Small intestine (tissue), 7 donors: Measurements from ENCODE around the gene TNNI3K. TPM values are rescaled to one million over a fixed set of nuclear protein-coding genes. Genes with fewer than 3 reads are reported as not detected.

Experiments
- DNase-seq, 2 donors: peaks; one replicate each; pipeline versions ENCODE4 v3.0.0 to v3.0.0-alpha.2; 2013
- FAIRE-seq: peaks from 2 replicates; lab custom pipeline; 2012; peaks lifted over from hg19 to GRCh38; lab: Jason Lieb, UNC
- H3K27ac ChIP-seq, 3 donors: one replicate each; pipeline ENCODE4 v1.5.1; 2013; ENCODE audit warnings: low read length in 2 of 3, mild to moderate bottlenecking in 2 of 3, control low read depth in 1 of 3, inconsistent platforms in 1 of 3, low read depth in 1 of 3, moderate library complexity in 1 of 3
- H3K27me3 ChIP-seq, 3 donors: one replicate each; pipeline ENCODE4 v1.6.1; 2013; ENCODE audit warnings: low read length in 3 of 3, inconsistent platforms in 1 of 3; ENCODE audit not compliant: control insufficient read depth in 3 of 3, insufficient read depth in 3 of 3
- H3K36me3 ChIP-seq, 3 donors: one replicate each; pipeline ENCODE4 v1.6.1; 2013; ENCODE audit warnings: low read length in 3 of 3, inconsistent platforms in 1 of 3, low read depth in 1 of 3, mild to moderate bottlenecking in 1 of 3, moderate library complexity in 1 of 3; ENCODE audit not compliant: control insufficient read depth in 3 of 3, insufficient read depth in 2 of 3
- H3K4me1 ChIP-seq, 3 donors: one replicate each; pipeline ENCODE4 v1.6.1; 2013; ENCODE audit warnings: low read length in 2 of 3, inconsistent platforms in 1 of 3, low read depth in 1 of 3, mild to moderate bottlenecking in 1 of 3, moderate library complexity in 1 of 3; ENCODE audit not compliant: control insufficient read depth in 3 of 3, insufficient read depth in 2 of 3
- H3K4me3 ChIP-seq, 3 donors: one replicate each; pipeline ENCODE4 v1.5.1; 2013; ENCODE audit warnings: low read length in 3 of 3, control low read depth in 1 of 3, inconsistent platforms in 1 of 3, low read depth in 1 of 3, mild to moderate bottlenecking in 1 of 3, moderate library complexity in 1 of 3
- H3K9me3 ChIP-seq, 2 donors: one replicate each; pipeline ENCODE4 v1.6.1; 2013; ENCODE audit warnings: low read depth in 1 of 2, low read length in 1 of 2; ENCODE audit not compliant: control insufficient read depth in 2 of 2, insufficient read depth in 1 of 2
- WGBS, 3 donors: extraction: QIAGEN DNeasy Blood & Tissue Kit; methylation state at CpG; one replicate each; pipeline ENCODE4 v1.1.7; 2013; 5-methylcytosine and 5-hydroxymethylcytosine counted together
- polyA plus RNA-seq, 4 donors: library from polyadenylated mRNA; stranded (reverse) in 3 of 4; unstranded in 1 of 4; fragments of 200-250 nt in 3 of 4; fragments of 120-200 nt in 1 of 4; gene quantifications; one replicate each; pipeline versions ENCODE4 v1.2.1 to v1.2.3, GENCODE V29; 2013
- donor health status: healthy with polysubstance abuse.
- donor health status: control.
- donor health status: control.
- donor health status: Bipolar disorder and iron deficiency.
- donor health status: healthy.

Gene TNNI3K
- polyA plus RNA-seq, 4 donors = 0.24 to 0.32 TPM; not detected in 2

DNA sequence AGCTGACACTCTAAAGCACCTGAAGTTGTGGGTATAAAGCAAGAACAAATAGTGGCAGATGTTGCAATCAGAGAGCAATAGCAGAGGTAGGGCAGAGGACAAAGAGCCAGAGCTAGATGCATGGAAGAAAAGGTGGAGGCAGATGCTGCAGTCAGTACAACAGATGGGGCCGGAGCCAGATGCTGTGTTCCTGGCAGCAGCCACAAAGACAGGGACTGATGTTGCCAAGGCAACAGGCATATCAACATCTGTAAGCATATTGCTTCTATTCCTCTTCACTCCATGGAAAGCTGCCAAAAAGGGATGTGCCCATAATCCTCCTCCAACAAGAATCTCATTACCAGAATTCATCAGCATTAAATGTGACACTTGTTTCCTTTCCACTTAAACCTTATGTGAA, 108.0 kb downstream of the TNNI3K start:
- no peak for FAIRE-seq
- Histone ChIP-seq H3K27ac (no peak overlapping the region), H3K36me3 (no peaks in the 10 kb centered on the region), H3K4me1 (no peaks in the 10 kb centered on the region), H3K9me3 (no peaks in the 10 kb centered on the region), H3K4me3 (no peak overlapping the region), H3K27me3 (no peaks in the 10 kb centered on the region)
- peak in 1 of 2 donors; percentile 47 for DNase-seq
- WGBS, 3 donors = 43 to 84% (median 77%) methylated on average over 1 of the region's 1 CpG

GRCh38 chr1:74344387-74344786, 109.2 kb downstream of the TNNI3K start:
- no peak for FAIRE-seq
- H3K4me1 ChIP-seq = no peaks in the 10 kb centered on the region
- no peak overlapping the region for H3K27ac ChIP-seq
- no peaks in the 10 kb centered on the region for H3K36me3 ChIP-seq
- H3K9me3 ChIP-seq = no peaks in the 10 kb centered on the region
- H3K4me3 ChIP-seq = no peak overlapping the region
- WGBS, 3 donors = 74 to 76% (median 75%) methylated on average over 1 of the region's 1 CpG
- no peak for DNase-seq
- no peaks in the 10 kb centered on the region for H3K27me3 ChIP-seq

GRCh38 chr1:74356493-74356892, 121.3 kb downstream of the TNNI3K start:
- Histone ChIP-seq H3K4me3 (no peak overlapping the region), H3K27ac (no peak overlapping the region), H3K27me3 (no peaks in the 10 kb centered on the region), H3K9me3 (no peaks in the 10 kb centered on the region), H3K4me1 (no peaks in the 10 kb centered on the region), H3K36me3 (no peaks in the 10 kb centered on the region)
- no peak for DNase-seq
- WGBS, 3 donors = 55 to 82% (median 78%) methylated on average over 1 of the region's 1 CpG
- no peak for FAIRE-seq

DNA sequence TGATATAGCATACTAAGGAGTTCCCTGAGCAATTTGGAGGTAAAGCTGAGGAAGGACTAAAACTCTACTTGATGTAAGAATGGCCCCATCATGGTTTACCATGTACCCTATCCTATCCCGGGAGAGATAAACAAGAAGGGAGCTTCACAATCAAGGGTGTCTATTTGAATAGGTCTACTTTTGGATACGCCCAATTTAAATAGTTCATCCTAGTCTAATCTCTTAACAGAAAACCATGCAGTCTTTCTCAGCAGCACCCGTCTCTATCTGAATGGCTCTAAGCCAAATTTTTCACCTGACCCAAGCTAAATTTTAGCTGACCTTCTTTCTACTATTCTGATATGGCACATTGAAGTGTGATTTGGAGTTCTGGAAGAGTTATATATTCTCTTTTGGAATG, 122.0 kb downstream of the TNNI3K start:
- Histone ChIP-seq H3K27ac (no peak overlapping the region), H3K9me3 (no peaks in the 10 kb centered on the region), H3K36me3 (no peaks in the 10 kb centered on the region), H3K4me3 (no peak overlapping the region), H3K4me1 (no peaks in the 10 kb centered on the region), H3K27me3 (no peaks in the 10 kb centered on the region)
- DNase-seq = no peak
- no peak for FAIRE-seq
- WGBS, 3 donors = 53 to 73% (median 70%) methylated on average over 3 of the region's 3 CpGs

- H3K27me3 ChIP-seq = no peaks in the 10 kb centered on the region
- no peaks in the 10 kb centered on the region for H3K9me3 ChIP-seq
- H3K4me3 ChIP-seq = no peak overlapping the region
- H3K36me3 ChIP-seq = no peaks in the 10 kb centered on the region
- FAIRE-seq (no peak), DNase-seq (no peak)
- no peak overlapping the region for H3K27ac ChIP-seq
- WGBS, 3 donors = 78 to 86% (median 83%) methylated on average over 4 of the region's 4 CpGs
- H3K4me1 ChIP-seq = no peaks in the 10 kb centered on the region
Measured at GRCh38 chr1:74357756-74358155, 122.6 kb downstream of the TNNI3K start.

- no peaks in the 10 kb centered on the region for H3K4me1 ChIP-seq
- WGBS, 3 donors = 88 to 90% (median 88%) methylated on average over 1 of the region's 1 CpG
- no peak for DNase-seq
- no peaks in the 10 kb centered on the region for H3K36me3 ChIP-seq
- no peak for FAIRE-seq
- H3K9me3 ChIP-seq = no peaks in the 10 kb centered on the region
- H3K4me3 ChIP-seq = no peak overlapping the region
- H3K27me3 ChIP-seq = no peaks in the 10 kb centered on the region
- no peak overlapping the region for H3K27ac ChIP-seq
Measured at GRCh38 chr1:74362691-74363090, 127.5 kb downstream of the TNNI3K start.

DNA sequence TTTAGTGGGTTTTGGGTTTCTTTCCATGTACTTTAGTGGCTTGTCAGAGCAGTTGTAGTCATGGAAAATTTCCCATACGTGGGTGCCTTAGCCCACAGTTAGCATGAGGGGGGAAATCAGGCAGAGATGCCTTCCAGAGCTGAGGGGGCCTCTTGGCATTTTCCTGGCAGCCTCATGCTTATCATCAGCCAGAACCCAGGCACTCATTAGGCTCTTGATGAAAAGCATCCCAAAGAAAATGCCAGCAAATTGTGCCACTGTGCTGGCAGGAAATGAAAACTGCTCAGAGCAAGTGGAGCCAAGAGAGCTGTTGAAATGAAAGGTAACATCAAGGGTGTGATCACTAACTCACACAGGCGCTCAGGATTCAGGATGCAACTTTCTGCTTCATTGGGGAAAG, 128.0 kb downstream of the TNNI3K start:
- Histone ChIP-seq H3K27me3 (no peaks in the 10 kb centered on the region), H3K4me3 (no peak overlapping the region), H3K27ac (no peak overlapping the region), H3K36me3 (no peaks in the 10 kb centered on the region), H3K4me1 (no peaks in the 10 kb centered on the region), H3K9me3 (no peaks in the 10 kb centered on the region)
- 57 to 71% (median 66%) methylated on average over 2 of the region's 2 CpGs for WGBS, 3 donors
- DNase-seq = no peak
- no peak for FAIRE-seq

DNA sequence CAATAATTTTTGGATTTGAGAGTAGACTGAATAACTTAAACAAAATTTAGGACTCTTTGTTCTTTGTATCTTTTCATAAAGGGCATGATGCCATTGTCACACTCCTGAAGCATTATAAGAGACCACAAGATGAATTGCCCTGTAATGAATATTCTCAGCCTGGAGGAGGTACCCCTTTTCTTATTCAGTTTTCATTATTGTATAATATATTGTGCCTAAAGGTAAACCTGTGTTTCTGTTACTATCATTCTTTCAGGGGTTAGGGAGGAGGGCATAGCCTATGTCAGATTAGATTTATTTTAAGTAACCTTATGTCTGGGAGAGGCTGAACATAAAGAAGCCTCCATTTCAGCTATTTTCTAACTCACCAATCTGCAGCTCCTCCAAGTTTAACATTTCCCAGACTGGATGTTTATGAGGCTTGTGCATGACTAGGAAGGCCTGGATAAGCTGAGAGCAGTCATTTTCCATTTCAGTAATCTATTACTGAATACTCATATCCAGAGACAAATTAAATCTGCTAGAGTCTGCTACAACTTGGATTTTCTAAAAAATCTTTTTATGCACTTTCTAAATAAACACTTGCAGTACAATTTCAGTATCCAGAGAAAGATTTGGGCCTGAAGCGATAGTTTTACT, 132.1 kb downstream of the TNNI3K start:
- no peaks in the 10 kb centered on the region for H3K4me1 ChIP-seq
- no peaks in the 10 kb centered on the region for H3K27me3 ChIP-seq
- WGBS, 3 donors = 94 to 100% (median 96%) methylated on average over 1 of the region's 1 CpG
- H3K4me3 ChIP-seq = no peak overlapping the region
- H3K27ac ChIP-seq = no peak overlapping the region
- no peak for FAIRE-seq
- H3K36me3 ChIP-seq = no peaks in the 10 kb centered on the region
- no peak for DNase-seq
- no peaks in the 10 kb centered on the region for H3K9me3 ChIP-seq

DNA sequence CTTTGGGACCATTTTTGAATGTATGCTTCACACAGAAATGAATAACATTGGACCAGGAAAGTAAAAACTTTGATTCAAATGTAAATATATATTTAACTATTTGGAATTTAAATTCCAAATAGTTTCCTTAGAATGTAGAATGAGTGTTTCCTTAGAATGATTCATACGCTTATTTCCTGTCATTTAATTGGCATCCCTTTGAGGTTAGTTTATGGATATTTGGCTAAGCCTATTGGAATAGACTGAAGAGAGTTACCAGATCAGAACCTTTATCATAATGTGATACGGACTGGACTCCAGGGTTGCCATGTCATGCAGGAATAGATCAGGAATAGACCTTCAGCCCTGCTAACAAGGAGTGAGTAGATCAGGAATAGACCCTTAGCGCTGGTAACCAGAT, 133.1 kb downstream of the TNNI3K start:
- no peak for FAIRE-seq

More for the DNA sequence above, 133.1 kb downstream of the TNNI3K start:
- Histone ChIP-seq H3K4me1 (no peaks in the 10 kb centered on the region), H3K27ac (no peak overlapping the region), H3K27me3 (no peaks in the 10 kb centered on the region), H3K36me3 (no peaks in the 10 kb centered on the region), H3K4me3 (no peak overlapping the region), H3K9me3 (no peaks in the 10 kb centered on the region)
- WGBS, 3 donors = 89 to 96% (median 91%) methylated on average over 3 of the region's 3 CpGs
- no peak for DNase-seq
